ENCODE results near the gene GAA.
"Not testable (repeated sequence)": the region's sequence is repeated elsewhere in the genome, so short reads cannot be mapped to it uniquely, and the experiment has no call there.

GAA gene

DNA sequence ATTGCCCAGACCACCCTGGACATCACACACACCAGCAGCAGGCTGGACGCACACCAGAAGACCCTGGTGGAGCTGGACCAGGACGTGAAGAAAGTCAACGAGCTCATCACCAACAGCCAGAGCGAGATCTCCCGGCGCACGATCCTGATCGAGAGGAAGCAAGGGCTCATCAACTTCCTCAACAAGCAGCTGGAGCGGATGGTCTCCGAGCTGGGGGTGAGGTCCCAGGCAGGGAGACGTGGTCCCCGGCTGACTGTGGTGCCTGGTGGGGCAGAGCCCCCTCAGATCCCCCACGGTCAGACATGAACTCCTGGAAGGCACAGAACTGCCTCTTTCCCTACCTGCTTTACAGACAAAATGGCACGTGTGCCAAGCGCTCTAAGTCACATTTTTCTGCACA, 16.6 kb upstream of the GAA start:
- no peak for DNase-seq

- no peak for DNase-seq
Observed at GRCh38 chr17:80086081-80086480, 15.3 kb upstream of the GAA start.

DNA sequence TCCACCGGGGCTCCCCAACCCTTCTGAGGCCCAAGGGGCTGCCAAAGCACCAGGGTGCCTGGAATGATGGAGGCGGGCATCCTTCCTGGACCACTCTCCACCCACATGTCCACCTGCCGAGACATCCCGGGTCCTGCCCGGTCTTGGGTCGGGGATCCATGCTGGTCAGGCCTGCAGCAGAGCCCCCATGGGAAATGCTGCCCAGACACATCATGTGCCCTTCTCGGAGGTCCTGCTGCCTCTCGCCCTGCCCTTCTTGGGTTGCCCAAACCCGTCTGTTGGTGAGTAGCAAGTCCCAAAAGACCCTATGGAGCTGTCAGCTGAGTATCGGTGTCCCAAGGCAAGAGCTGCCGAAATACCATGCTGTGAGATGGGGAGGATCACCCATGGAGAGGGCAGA, 14.8 kb upstream of the GAA start:
- no peak for DNase-seq

- DNase-seq = no peak
Observed at GRCh38 chr17:80087346-80088265, 13.8 kb upstream of the GAA start.

- no peak for DNase-seq
Observed at GRCh38 chr17:80089762-80090161, 11.6 kb upstream of the GAA start.

GRCh38 chr17:80090164-80090563, 11.2 kb upstream of the GAA start:
- DNase-seq = not testable (repeated sequence)

DNA sequence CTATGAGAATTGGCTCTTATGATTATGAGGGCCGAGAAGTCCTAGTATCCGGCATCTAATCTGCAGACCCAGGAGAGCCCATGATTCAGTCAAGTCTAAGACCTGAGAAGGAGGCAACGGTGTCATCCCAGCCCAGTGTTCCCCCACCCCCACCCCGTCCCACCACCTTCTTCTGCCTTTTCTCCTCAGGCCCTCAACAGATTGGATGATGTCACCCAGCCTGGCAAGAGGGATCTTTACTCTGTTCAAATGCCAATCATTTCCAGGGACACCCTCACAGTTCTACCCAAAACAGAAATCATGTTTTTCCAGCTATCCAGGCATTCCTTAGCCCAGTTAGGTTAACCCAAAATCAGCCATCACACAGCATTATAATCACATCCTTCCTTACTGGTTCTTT, 10.0 kb upstream of the GAA start:
- DNase-seq = no peak

GRCh38 chr17:80092959-80093358, 8.4 kb upstream of the GAA start:
- no peak for DNase-seq

DNA sequence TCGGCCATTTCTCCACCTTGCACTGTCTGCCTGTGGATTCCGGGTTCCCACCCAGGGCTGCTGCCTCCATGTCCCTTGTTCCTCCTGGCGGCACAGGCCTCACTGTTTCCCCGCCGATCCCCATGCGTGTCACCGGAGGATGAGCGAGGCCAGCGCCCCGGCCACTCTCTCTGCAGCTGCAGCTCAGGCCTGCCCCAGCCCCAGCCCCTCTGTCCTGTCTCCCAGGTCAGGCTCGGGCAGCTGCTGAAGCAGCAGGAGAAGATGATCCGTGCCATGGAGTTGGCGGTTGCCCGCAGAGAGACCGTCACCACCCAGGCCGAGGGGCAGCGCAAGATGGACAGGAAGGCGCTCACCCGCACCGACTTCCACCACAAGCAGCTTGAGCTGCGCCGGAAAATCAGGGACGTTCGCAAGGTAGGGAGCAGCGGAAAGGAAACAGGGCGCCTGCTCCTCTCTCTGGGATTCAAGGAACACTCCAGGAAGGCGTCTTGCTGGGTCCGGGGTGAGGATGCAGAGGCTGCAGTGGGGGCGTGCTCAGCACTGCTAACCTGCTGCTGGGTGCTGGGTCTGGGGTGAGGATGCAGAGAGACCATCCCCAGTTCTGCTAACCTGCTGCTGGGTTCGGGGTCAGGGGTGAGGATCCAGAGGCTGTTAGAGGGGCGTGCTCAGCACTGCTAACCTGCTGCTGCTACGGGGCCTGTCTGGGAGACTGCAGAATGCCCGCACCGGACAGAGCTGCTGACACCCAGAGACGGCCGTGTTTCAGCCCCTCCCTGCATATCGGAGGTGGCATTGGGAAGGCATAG, 6.1 kb upstream of the GAA start:
- no peak for DNase-seq

DNA sequence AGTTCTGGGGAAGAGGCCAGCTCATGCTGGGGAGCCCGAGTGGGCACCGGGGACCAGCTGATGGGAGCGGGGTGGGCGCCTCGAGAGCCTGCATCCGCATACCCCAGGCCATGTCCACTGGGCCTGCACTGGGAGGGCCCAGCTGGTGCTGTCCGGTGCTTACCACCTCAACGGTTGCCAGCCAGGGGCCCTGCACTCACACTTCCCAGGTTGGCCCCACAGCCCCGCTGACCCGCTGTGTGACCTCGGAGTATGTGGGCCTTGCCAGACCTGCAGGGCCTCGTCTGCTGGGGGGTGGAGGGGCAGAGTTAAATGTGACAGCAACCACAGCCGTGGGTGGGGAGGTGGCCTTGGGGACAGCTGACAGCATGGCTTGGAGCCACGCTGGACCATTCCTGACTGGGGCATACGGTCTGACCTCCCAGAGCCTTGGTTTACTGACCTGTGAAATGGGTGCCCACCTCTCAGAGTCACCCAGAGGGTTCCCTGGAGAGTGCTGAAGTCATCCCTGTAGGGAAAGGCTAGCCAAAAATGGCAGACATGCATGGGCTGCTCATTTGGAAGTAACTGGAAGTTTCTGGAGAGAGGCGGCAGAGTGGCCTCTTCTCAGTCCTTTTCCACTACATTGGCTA, 5.4 kb upstream of the GAA start:
- DNase-seq = no peak

- DNase-seq = no peak
Observed at GRCh38 chr17:80096561-80097021, 4.8 kb upstream of the GAA start.

- no peak for DNase-seq
Observed at GRCh38 chr17:80097127-80097621, 4.2 kb upstream of the GAA start.

GRCh38 chr17:80097844-80098691, 3.3 kb upstream of the GAA start:
- no peak for DNase-seq

DNA sequence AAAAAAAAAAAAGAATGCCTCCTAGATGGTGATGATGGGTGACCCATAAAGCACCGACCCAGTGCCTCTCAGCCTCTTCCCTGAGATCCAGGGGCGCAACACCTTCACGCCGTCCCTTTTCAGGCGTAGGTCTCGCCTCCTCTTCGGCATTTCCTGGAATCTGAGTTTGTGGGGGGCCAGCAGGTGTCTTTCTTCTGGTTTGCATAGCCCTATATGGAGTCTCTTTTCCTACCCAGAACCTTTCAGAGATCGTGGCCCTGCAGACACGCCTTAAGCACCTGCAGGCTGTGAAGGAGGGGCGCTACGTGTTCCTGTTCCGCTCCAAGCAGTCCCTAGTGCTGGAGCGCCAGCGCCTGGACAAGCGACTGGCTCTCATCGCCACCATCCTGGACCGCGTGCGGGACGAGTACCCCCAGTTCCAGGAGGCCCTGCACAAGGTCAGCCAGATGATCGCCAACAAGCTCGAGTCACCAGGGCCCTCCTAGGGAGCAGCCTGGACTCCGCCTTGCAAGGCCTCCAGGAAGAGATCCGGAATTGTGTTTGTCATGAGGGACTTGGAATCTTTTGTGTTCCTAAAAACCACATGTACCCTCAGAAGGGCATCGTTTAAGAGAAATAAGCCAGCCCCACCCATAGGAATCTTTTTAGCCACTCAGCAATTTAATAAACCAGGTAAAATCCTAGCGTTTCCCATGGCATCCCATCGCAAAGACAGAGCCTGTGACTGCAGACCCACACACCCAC, 1.9 kb upstream of the GAA start:
- DNase-seq = no peak

DNA sequence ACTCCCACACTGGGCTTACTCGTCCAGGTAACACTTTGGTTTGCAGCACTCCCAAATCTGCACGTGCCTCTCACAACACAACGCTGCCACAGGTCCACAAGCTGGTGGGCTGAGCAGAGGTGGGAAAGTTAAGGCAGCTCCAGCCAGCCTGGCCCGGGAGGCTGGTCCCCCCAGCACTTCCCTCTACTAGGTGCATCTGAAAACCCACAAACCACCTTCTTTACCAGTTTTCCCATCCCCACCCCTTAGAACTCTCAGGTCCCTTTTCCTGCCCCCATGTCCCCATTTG, 1.4 kb upstream of the GAA start:
- no peak for DNase-seq

- no peak for DNase-seq
Observed at GRCh38 chr17:80101946-80102663, 724 bp downstream of the GAA start.

- DNase-seq = no peak
Observed at GRCh38 chr17:80102664-80103448, 1.5 kb downstream of the GAA start.

DNA sequence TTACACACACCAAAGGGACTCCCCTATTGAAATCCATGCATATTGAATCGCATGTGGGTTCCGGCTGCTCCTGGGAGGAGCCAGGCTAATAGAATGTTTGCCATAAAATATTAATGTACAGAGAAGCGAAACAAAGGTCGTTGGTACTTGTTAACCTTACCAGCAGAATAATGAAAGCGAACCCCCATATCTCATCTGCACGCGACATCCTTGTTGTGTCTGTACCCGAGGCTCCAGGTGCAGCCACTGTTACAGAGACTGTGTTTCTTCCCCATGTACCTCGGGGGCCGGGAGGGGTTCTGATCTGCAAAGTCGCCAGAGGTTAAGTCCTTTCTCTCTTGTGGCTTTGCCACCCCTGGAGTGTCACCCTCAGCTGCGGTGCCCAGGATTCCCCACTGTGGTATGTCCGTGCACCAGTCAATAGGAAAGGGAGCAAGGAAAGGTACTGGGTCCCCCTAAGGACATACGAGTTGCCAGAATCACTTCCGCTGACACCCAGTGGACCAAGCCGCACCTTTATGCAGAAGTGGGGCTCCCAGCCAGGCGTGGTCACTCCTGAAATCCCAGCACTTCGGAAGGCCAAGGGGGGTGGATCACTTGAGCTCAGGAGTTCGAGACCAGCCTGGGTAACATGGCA, 2.2 kb downstream of the GAA start:
- no peak for DNase-seq

- DNase-seq = no peak
Observed at GRCh38 chr17:80104321-80104955, 3.1 kb downstream of the GAA start.

Data from left hindlimb (tissue), 1 donor.